H1 (cell line): ENCODE measurements around the gene PIGS.

Source experiments
- HDAC2 ChIP-seq, 2 experiments: fragments of 300-600 bp in 1 of 2; sonication (generic) in 1 of 2; IDR thresholded peaks; 2 replicates each; pipeline ENCODE4 v1.6.1; 2011 to 2012; ENCODE audit warnings: low read depth in 2 of 2, low read length in 2 of 2, mild to moderate bottlenecking in 2 of 2, moderate library complexity in 2 of 2, borderline replicate concordance in 1 of 2, inconsistent platforms in 1 of 2
- TAF1 ChIP-seq: IDR thresholded peaks from 2 replicates; pipeline ENCODE4 v1.6.1; 2011; ENCODE audit warnings: mild to moderate bottlenecking, low read depth, low read length

DNA sequence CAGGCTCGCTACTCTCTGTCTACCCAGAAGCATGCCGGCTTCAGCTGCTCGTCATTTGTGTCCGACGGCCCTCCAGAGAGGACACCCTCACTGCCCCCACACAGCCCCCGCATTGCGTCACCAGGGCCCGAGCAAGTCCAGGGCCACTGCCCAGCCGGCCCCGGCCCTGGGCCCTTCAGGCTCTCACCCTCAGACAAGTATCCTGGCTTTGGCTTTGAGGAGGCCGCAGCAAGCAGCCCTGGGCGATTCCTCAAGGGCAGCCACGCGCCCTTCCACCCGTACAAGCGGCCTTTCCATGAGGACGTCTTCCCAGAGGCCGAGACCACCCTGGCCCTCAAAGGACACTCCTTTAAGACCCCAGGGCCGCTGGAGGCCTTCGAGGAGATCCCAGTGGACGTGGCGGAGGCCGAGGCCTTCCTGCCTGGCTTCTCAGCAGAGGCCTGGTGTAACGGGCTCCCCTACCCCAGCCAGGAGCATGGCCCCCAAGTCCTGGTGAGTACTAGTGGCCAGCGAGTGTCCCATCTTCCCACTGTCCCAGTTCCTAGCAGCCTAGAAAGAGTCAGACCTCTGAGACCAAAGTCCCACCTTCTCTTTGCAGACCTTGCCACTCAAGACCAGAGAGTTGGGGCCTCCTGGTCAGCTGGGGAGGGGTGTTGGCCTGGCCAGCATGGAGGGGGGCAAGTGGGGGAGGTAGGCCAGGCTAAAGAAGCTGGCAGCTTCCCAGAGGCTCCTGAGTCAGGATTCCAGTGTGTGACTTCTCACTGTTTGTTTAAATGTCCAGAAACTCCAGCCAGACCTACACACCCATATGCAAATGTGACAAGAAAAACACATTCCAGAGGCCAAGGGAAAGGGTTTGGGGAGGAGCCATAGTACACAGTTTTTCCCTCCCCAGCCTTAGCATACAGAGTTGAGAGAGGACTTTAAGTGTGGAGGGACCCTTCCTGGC is 46.6 kb downstream of the PIGS start:
- TF ChIP-seq HDAC2 (IDR thresholded peaks at IDR 0.05; ENCODE audit: borderline replicate concordance in 1 of 2, low read depth in 2 of 2, low read length in 2 of 2) (no peak), TAF1 (no peak)
